ENCODE measurements around the gene PLEKHG1.

The PLEKHG1 gene

DNA sequence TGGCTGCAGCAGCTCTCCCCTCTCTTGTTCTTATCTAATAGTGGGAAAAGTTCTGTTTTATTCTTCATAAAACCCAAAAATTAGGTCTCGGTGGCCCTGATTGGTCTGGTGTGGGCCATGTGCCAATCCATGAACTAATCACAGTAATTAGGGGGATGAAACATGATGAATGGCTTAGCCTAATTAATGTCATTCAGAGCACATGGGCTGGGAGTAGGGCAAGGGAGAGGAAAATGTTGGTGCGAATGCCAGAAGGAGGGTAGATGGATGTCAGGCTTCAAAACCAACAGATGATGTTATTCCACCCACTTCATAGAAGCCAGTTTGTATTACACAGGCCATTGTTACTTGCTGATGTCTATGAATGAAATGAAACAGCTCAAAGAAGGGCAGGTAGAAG is 46.5 kb downstream of the PLEKHG1 start:
- DNase-seq: no peak

- DNase-seq: no peak
These were observed 47.4 kb downstream of the PLEKHG1 start for GRCh38 chr6:150647051-150647450.
